A549 (cell line): Measurements from ENCODE around the gene PVR. TPM values are rescaled to one million over a fixed set of nuclear protein-coding genes. Genes with fewer than 3 reads are reported as not detected.

Experiments used
- ATAC-seq, 2 experiments: fragments of 200-7000 bp in 1 of 2; fragments of >200 bp in 1 of 2; cut with Nextera tagmentation in 1 of 2; cut with Tn5 transposase in 1 of 2; 3 replicates each; pipeline versions ENCODE4 v1.8.0 to v1.9.1; 2018 to 2020; ENCODE audit warnings: mild to moderate bottlenecking in 1 of 2, moderate library complexity in 1 of 2
- CTCF ChIA-PET: fragments of 300-600 bp; sonication (Branson Sonifier 250); formaldehyde crosslinking; extraction: SDS; loops from one replicate; lab custom pipeline; 2021; ENCODE audit warnings: antibody characterized with exemption, inconsistent platforms; lab: Yijun Ruan, JAX
- POLR2A ChIA-PET: fragments of 350-600 bp; formaldehyde crosslinking; extraction: SDS; loops from one replicate; lab custom pipeline; 2021; ENCODE audit warnings: antibody characterized with exemption, inconsistent platforms; lab: Yijun Ruan, JAX
- DNase-seq, 2 experiments: peaks; one replicate each; pipeline versions ENCODE4 v3.0.0 to v3.0.0-alpha.2; 2011 to 2016; ENCODE audit warnings: low read depth in 1 of 2, low spot score in 1 of 2
- FAIRE-seq: peaks from 2 replicates; lab custom pipeline; 2011; peaks lifted over from hg19 to GRCh38; lab: Jason Lieb, UNC
- H3K27ac ChIP-seq, 2 experiments: fragments of >200 bp; sonication (Bioruptor Twin); formaldehyde crosslinking; 3 replicates each; pipeline ENCODE4 v1.5.1; 2016 to 2017
- H3K4me1 ChIP-seq: fragments of >200 bp; sonication (Bioruptor Twin); formaldehyde crosslinking; 3 replicates; pipeline ENCODE4 v1.6.1; 2016
- H3K4me2 ChIP-seq: fragments of >200 bp; sonication (Bioruptor Twin); formaldehyde crosslinking; 3 replicates; pipeline ENCODE4 v1.6.1; 2016
- H3K4me3 ChIP-seq: fragments of >200 bp; sonication (Bioruptor Twin); formaldehyde crosslinking; 3 replicates; pipeline ENCODE4 v1.5.1; 2016
- H3K9me3 ChIP-seq: fragments of >200 bp; sonication (Bioruptor Twin); formaldehyde crosslinking; 3 replicates; pipeline ENCODE4 v1.6.1; 2016
- BHLHE40 ChIP-seq: IDR thresholded peaks from 2 replicates; pipeline ENCODE4 v1.6.1; 2012; ENCODE audit warnings: low read depth, low read length, inconsistent platforms
- CBX8 ChIP-seq: fragments of 200-600 bp; sonication (generic); IDR thresholded peaks from 2 replicates; pipeline ENCODE4 v1.6.1; 2016
- CHD2 ChIP-seq: fragments of 150-350 bp; IDR thresholded peaks from 2 replicates; pipeline ENCODE4 v1.6.1; 2014; ENCODE audit warnings: low read length; ENCODE audit not compliant: partially characterized antibody
- CTCF ChIP-seq: fragments of >200 bp; sonication (Bioruptor Twin); formaldehyde crosslinking; IDR thresholded peaks from 3 replicates; pipeline ENCODE4 v1.5.1; 2016
- EHMT2 ChIP-seq: fragments of 200-600 bp; sonication (generic); IDR thresholded peaks from 2 replicates; pipeline ENCODE4 v1.6.1; 2016; ENCODE audit warnings: antibody characterized with exemption, low read depth, mild to moderate bottlenecking, moderate library complexity
- FOSL2 ChIP-seq, 2 experiments: fragments of 450-650 bp in 1 of 2; fragments of >200 bp in 1 of 2; sonication (Bioruptor Twin) in 1 of 2; formaldehyde crosslinking; IDR thresholded peaks; 2 replicates each; pipeline versions ENCODE4 v1.5.0 to v1.6.1; 2016 to 2020; ENCODE audit warnings: mild to moderate bottlenecking in 1 of 2, moderate library complexity in 1 of 2
- GATA3 ChIP-seq: IDR thresholded peaks from 2 replicates; pipeline ENCODE4 v1.6.1; 2012; ENCODE audit warnings: borderline replicate concordance
- HMGXB4 ChIP-seq: fragments of 250-450 bp; sonication (Bioruptor Pico); IDR thresholded peaks from 2 replicates; pipeline ENCODE4 v1.5.0; 2021; ENCODE audit warnings: mild to moderate bottlenecking, moderate library complexity, borderline replicate concordance
- HOXA7 ChIP-seq: fragments of 250-450 bp; sonication (Bioruptor Pico); IDR thresholded peaks from 2 replicates; pipeline ENCODE4 v1.5.0; 2020; ENCODE audit warnings: mild to moderate bottlenecking, moderate library complexity
- HOXB13 ChIP-seq: fragments of 250-450 bp; sonication (Bioruptor Pico); IDR thresholded peaks from 2 replicates; pipeline ENCODE4 v1.5.0; 2020; ENCODE audit warnings: low read depth, mild to moderate bottlenecking, moderate library complexity
- JUN ChIP-seq, 2 experiments: fragments of >200 bp; sonication (Bioruptor Twin); formaldehyde crosslinking; IDR thresholded peaks; 2 replicates in 1 of 2; 3 replicates in 1 of 2; pipeline ENCODE4 v1.6.1; 2016 to 2017
- MAFK ChIP-seq: fragments of 450-650 bp; IDR thresholded peaks from 2 replicates; pipeline ENCODE4 v1.6.1; 2014; ENCODE audit not compliant: partially characterized antibody
- MAX ChIP-seq: IDR thresholded peaks from 2 replicates; pipeline ENCODE4 v1.6.1; 2012
- NPAS2 ChIP-seq: fragments of 250-450 bp; sonication (Bioruptor Pico); IDR thresholded peaks from 2 replicates; pipeline ENCODE4 v1.8.0; 2022; ENCODE audit warnings: mild to moderate bottlenecking, moderate library complexity, borderline replicate concordance
- RAD21 ChIP-seq, 2 experiments: fragments of >200 bp in 1 of 2; sonication (Bioruptor Twin) in 1 of 2; formaldehyde crosslinking in 1 of 2; IDR thresholded peaks in 1 of 2; conservative IDR thresholded peaks in 1 of 2; 2 replicates in 1 of 2; 3 replicates in 1 of 2; pipeline ENCODE4 v1.6.1; 2012 to 2018; ENCODE audit warnings: inconsistent platforms in 1 of 2
- RARB ChIP-seq: fragments of 250-450 bp; sonication (Bioruptor Pico); IDR thresholded peaks from 2 replicates; pipeline ENCODE4 v1.8.0; 2021; ENCODE audit warnings: mild to moderate bottlenecking, moderate library complexity
- RCOR1 ChIP-seq: fragments of 150-350 bp; IDR thresholded peaks from 2 replicates; pipeline ENCODE4 v1.6.1; 2014; ENCODE audit warnings: antibody characterized with exemption, low read length, low read depth
- TFCP2L1 ChIP-seq: fragments of 250-450 bp; sonication (Bioruptor Pico); IDR thresholded peaks from 2 replicates; pipeline ENCODE4 v1.5.0; 2021; ENCODE audit warnings: mild to moderate bottlenecking
- USF2 ChIP-seq: fragments of 450-650 bp; IDR thresholded peaks from 2 replicates; pipeline ENCODE4 v1.6.1; 2014; ENCODE audit warnings: antibody characterized with exemption
- ZSCAN20 ChIP-seq: fragments of 250-450 bp; sonication (Bioruptor Pico); IDR thresholded peaks from 2 replicates; pipeline ENCODE4 v1.8.0; 2022; ENCODE audit warnings: mild to moderate bottlenecking, moderate library complexity
- WGBS: methylation state at CpG from one replicate; pipeline ENCODE4 v1.1.6; 2017; ENCODE audit errors: missing lambda C conversion rate; 5-methylcytosine and 5-hydroxymethylcytosine counted together
- polyA plus RNA-seq, 4 experiments: library from polyadenylated mRNA; depleted of rRNA in 3 of 4; stranded (reverse); fragments of >200 nt; fragmentation: RNase III in 1 of 4; extraction: RNeasy Plus Mini Kit Qiagen cat#74134 plus additional on column Dnase treatment in 1 of 4; gene quantifications; 2 replicates in 3 of 4; 3 replicates in 1 of 4; pipeline ENCODE4 v1.2.3, GENCODE V29; 2011 to 2017

The PVR gene
- polyA plus RNA-seq, 2 of the 4 experiments (the other 2 are of a cell fraction): 90.3 to 108 TPM

- H3K4me2 ChIP-seq: peak overlapping the region; percentile 29
- peak; percentile 47 to 57; a peak in 5 of 6 replicates for ATAC-seq
Measured at GRCh38 chr19:44635581-44636438, 7.9 kb upstream of the PVR start.

GRCh38 chr19:44636439-44637389 is 7.0 kb upstream of the PVR start:
- Histone ChIP-seq H3K27ac (peak overlapping the region; percentile 84 to 97), H3K4me2 (peak overlapping the region; percentile 29), H3K4me1 (peaks cover 63% of the 10 kb centered on the region), H3K4me3 (no peak overlapping the region), H3K9me3 (peaks cover 4% of the 10 kb centered on the region; the same call in 1 of the 3 replicates)
- no peak for DNase-seq
- ChIA-PET POLR2A (no interaction called here), CTCF (interaction anchor here (0.7 to 8.6 kb wide), 9 partner anchors 12 to 678 kb away, joined by 3 to 62 read pairs (median 5); no protein-coding TSS in a partner anchor)
- no peak for FAIRE-seq
- 76% methylated on average over 11 of the region's 11 CpGs for WGBS
- ATAC-seq: no peak
- TF ChIP-seq HOXB13 (CRISPR knock-in tag) (no peak), RCOR1 (no peak), EHMT2 (no peak), USF2 (no peak), RAD21 (conservative IDR thresholded peaks at IDR 0.05 in 1 of 2, IDR thresholded peaks at IDR 0.05 in 1 of 2) (no peak), HMGXB4 (no peak), BHLHE40 (no peak), CTCF (no peak), ZSCAN20 (CRISPR knock-in tag) (no peak), RARB (CRISPR knock-in tag) (no peak), CBX8 (no peak), HOXA7 (CRISPR knock-in tag) (no peak), CHD2 (no peak), JUN (IDR thresholded peaks at IDR 0.05) (no peak; a peak in 1 of 5 replicates), TFCP2L1 (no peak)

More at GRCh38 chr19:44635581-44636438, 7.9 kb upstream of the PVR start:
- ChIA-PET POLR2A (no interaction called here), CTCF (interaction anchor here (0.7 to 8.6 kb wide), 15 partner anchors 8 to 209 kb away, joined by 3 to 62 read pairs (median 3); partner anchors contain the start of gene PVR)
- peak; percentile 23 for FAIRE-seq
- peak overlapping the region; percentile 84 to 97 for H3K27ac ChIP-seq
- WGBS: 81% methylated on average over 3 of the region's 3 CpGs
- H3K4me3 ChIP-seq: no peak overlapping the region
- DNase-seq: no peak
- peaks cover 60% of the 10 kb centered on the region for H3K4me1 ChIP-seq
- H3K9me3 ChIP-seq: peaks cover 4% of the 10 kb centered on the region; the same call in 1 of the 3 replicates
- TF ChIP-seq FOSL2 (IDR thresholded peaks at IDR 0.05) (peak; percentile 22; the same call in 1 of the 2 replicates), FOSL2 (CRISPR knock-in tag; IDR thresholded peaks at IDR 0.05) (no peak), NPAS2 (CRISPR knock-in tag) (no peak), MAX (0 out of 2 replicates have a peak, but pooled peaks have one; percentile 12), MAFK (peak; percentile 58), GATA3 (peak; percentile 51; the same call in 1 of the 2 replicates), HOXA7 (CRISPR knock-in tag) (no peak)
